HG03460 (cell line): ENCODE measurements around the gene HIRA.

Source experiments
- ATAC-seq: cut with Tn5 transposase; IDR thresholded peaks from one replicate; pipeline ENCODE4 v1.9.1; 2021; ENCODE audit not compliant: unreplicated experiment

The HIRA gene

GRCh38 chr22:19410941-19411689, 20.4 kb downstream of the HIRA start:
- ATAC-seq: no peak

GRCh38 chr22:19407649-19408606, 23.6 kb downstream of the HIRA start:
- ATAC-seq: no peak

- no peak for ATAC-seq
Measured at GRCh38 chr22:19406846-19407245, 24.7 kb downstream of the HIRA start.

- ATAC-seq: no peak
Measured at GRCh38 chr22:19406281-19406811, 25.2 kb downstream of the HIRA start.

GRCh38 chr22:19405652-19406051, 25.9 kb downstream of the HIRA start:
- ATAC-seq: no peak

- no peak for ATAC-seq
Measured at GRCh38 chr22:19405133-19405532, 26.4 kb downstream of the HIRA start.

GRCh38 chr22:19404676-19405075, 26.9 kb downstream of the HIRA start:
- no peak for ATAC-seq

- ATAC-seq: no peak
Measured at GRCh38 chr22:19402642-19403191, 28.8 kb downstream of the HIRA start.

- ATAC-seq: no peak
Measured at GRCh38 chr22:19401483-19401882, 30.1 kb downstream of the HIRA start.

GRCh38 chr22:19400881-19401280, 30.7 kb downstream of the HIRA start:
- no peak for ATAC-seq

- ATAC-seq: no peak
Measured at GRCh38 chr22:19398652-19399051, 32.9 kb downstream of the HIRA start.

GRCh38 chr22:19398206-19398605, 33.3 kb downstream of the HIRA start:
- ATAC-seq: no peak

- no peak for ATAC-seq
Measured at GRCh38 chr22:19397734-19398104, 33.8 kb downstream of the HIRA start.

GRCh38 chr22:19396934-19397733, 34.4 kb downstream of the HIRA start:
- no peak for ATAC-seq

GRCh38 chr22:19396561-19396933, 35.0 kb downstream of the HIRA start:
- no peak for ATAC-seq

GRCh38 chr22:19395276-19395675, 36.3 kb downstream of the HIRA start:
- ATAC-seq: no peak

- no peak for ATAC-seq
Measured at GRCh38 chr22:19394274-19395050, 37.1 kb downstream of the HIRA start.

- no peak for ATAC-seq
Measured at GRCh38 chr22:19393704-19394103, 37.8 kb downstream of the HIRA start.

- ATAC-seq: no peak
Measured at GRCh38 chr22:19387575-19387974, 44.0 kb downstream of the HIRA start.

GRCh38 chr22:19387038-19387437, 44.5 kb downstream of the HIRA start:
- no peak for ATAC-seq
